K562 (cell line): ENCODE data around the gene ASS1. TPM values are rescaled to one million over a fixed set of nuclear protein-coding genes. Genes with fewer than 3 reads are reported as not detected.

ENCODE experiments used
- ATAC-seq: fragments of 200-7000 bp; cut with Tn5 transposase; 3 replicates; pipeline ENCODE4 v1.9.1; 2020; ENCODE audit warnings: moderate library complexity
- BruUV-seq: library from RNA; stranded (reverse); fragments of 400-500 nt; replicated peaks from 2 replicates; lab custom pipeline; 2021; lab: Mats Ljungman, UMichigan
- CTCF ChIA-PET: fragments of 300-600 bp; formaldehyde crosslinking; extraction: SDS; loops from one replicate; lab custom pipeline; 2021; ENCODE audit warnings: low intra/inter-chr PET ratio; lab: Yijun Ruan, JAX
- POLR2A ChIA-PET: fragments of 300-600, 350-650 bp; sonication (Branson Sonifier 250); formaldehyde crosslinking; extraction: SDS; loops from one replicate; lab custom pipeline; 2021; ENCODE audit warnings: antibody characterized with exemption, inconsistent platforms; lab: Yijun Ruan, JAX
- DNase-seq, 4 experiments: peaks; one replicate each; pipeline versions ENCODE4 v3.0.0 to v3.0.0-alpha.2; 2011 to 2018; ENCODE audit warnings: low spot score in 3 of 4, mixed read lengths in 3 of 4; ENCODE audit errors: extremely low read depth in 1 of 4
- FAIRE-seq: peaks from 2 replicates; lab custom pipeline; 2011; peaks lifted over from hg19 to GRCh38; lab: Jason Lieb, UNC
- H2AFZ ChIP-seq: 2 replicates; pipeline ENCODE4 v1.6.0; 2011; ENCODE audit warnings: low read depth, low read length, control low read depth, inconsistent platforms
- H3K27ac ChIP-seq: fragments of 200-600 bp; 3 replicates; pipeline ENCODE4 v1.8.0; 2011; ENCODE audit warnings: low read depth, mild to moderate bottlenecking, control low read depth, inconsistent platforms, low read length, moderate library complexity, mixed read lengths; ENCODE audit errors: extremely low read depth
- H3K27me3 ChIP-seq, 2 experiments: fragments of 300-600 bp in 1 of 2; 2 replicates in 1 of 2; 3 replicates in 1 of 2; pipeline versions ENCODE4 v1.6.0 to v1.8.0; 2011; ENCODE audit warnings: inconsistent platforms in 2 of 2, low read length in 2 of 2, mild to moderate bottlenecking in 1 of 2, mixed read lengths in 1 of 2, moderate library complexity in 1 of 2; ENCODE audit not compliant: control insufficient read depth in 2 of 2, insufficient read depth in 2 of 2
- H3K36me3 ChIP-seq: fragments of 300-600 bp; 3 replicates; pipeline ENCODE4 v1.8.0; 2011; ENCODE audit warnings: mild to moderate bottlenecking, low read length, inconsistent platforms; ENCODE audit not compliant: control insufficient read depth, insufficient read depth
- H3K4me1 ChIP-seq, 2 experiments: fragments of 200-600 bp in 1 of 2; replicated peaks in 1 of 2; 2 replicates in 1 of 2; 3 replicates in 1 of 2; pipeline versions ENCODE4 v1.5.1 to v1.8.0; 2011; ENCODE audit warnings: inconsistent platforms in 2 of 2, low read length in 2 of 2, mild to moderate bottlenecking in 1 of 2, mixed read lengths in 1 of 2, moderate library complexity in 1 of 2; ENCODE audit not compliant: control insufficient read depth in 2 of 2, insufficient read depth in 2 of 2
- H3K4me2 ChIP-seq: 2 replicates; pipeline ENCODE4 v1.6.1; 2011; ENCODE audit warnings: low read length, control low read depth, inconsistent platforms, mixed read lengths; ENCODE audit not compliant: insufficient read depth
- H3K4me3 ChIP-seq: fragments of 200-600 bp; sonication (generic), shearing (Covaris generic); 2 replicates; pipeline ENCODE4 v1.5.1; 2016; ENCODE audit warnings: control low read depth, inconsistent platforms
- H3K79me2 ChIP-seq: fragments of 200-600 bp; 3 replicates; pipeline ENCODE4 v1.8.0; 2011; ENCODE audit warnings: low read length, inconsistent platforms; ENCODE audit not compliant: control insufficient read depth, insufficient read depth
- H3K9ac ChIP-seq, 2 experiments: 2 replicates each; pipeline versions ENCODE4 v1.6.0 to v1.6.1; 2011; ENCODE audit warnings: low read depth in 2 of 2, low read length in 2 of 2, control low read depth in 1 of 2, inconsistent platforms in 1 of 2, mild to moderate bottlenecking in 1 of 2, mixed read lengths in 1 of 2; ENCODE audit not compliant: insufficient read depth in 1 of 2
- H3K9me1 ChIP-seq: one replicate; pipeline ENCODE4 v1.6.0; 2011; ENCODE audit warnings: inconsistent platforms, mild to moderate bottlenecking, low read length, moderate library complexity; ENCODE audit not compliant: control insufficient read depth, insufficient read depth
- H3K9me3 ChIP-seq: replicated peaks from 2 replicates; pipeline ENCODE4 v1.5.1; 2011; ENCODE audit warnings: low read depth, low read length, inconsistent platforms; ENCODE audit not compliant: control insufficient read depth, insufficient read depth
- H4K20me1 ChIP-seq: replicated peaks from 2 replicates; pipeline ENCODE4 v1.6.1; 2011; ENCODE audit warnings: low read length, inconsistent platforms, mixed read lengths; ENCODE audit not compliant: control insufficient read depth, insufficient read depth
- FOXM1 ChIP-seq, 2 experiments: fragments of 450-650 bp in 1 of 2; sonication (generic) in 1 of 2; formaldehyde crosslinking in 1 of 2; IDR thresholded peaks; 2 replicates each; pipeline versions ENCODE4 v1.6.1 to v1.9.0; 2017 to 2022; ENCODE audit warnings: low read depth in 2 of 2, mild to moderate bottlenecking in 2 of 2, missing genetic modification reagents in 1 of 2, moderate library complexity in 1 of 2
- NCOA1 ChIP-seq: fragments of 450-650 bp; IDR thresholded peaks from 2 replicates; pipeline ENCODE4 v1.6.1; 2016; ENCODE audit warnings: low read depth
- ZNF695 ChIP-seq: fragments of 450-650 bp; formaldehyde crosslinking; IDR thresholded peaks from 2 replicates; pipeline ENCODE4 v1.4.0; 2020; ENCODE audit warnings: mild to moderate bottlenecking, moderate library complexity
- WGBS: fragments of 100-300 bp; shearing (Covaris generic); methylation state at CpG from one replicate; pipeline ENCODE4 v1.1.6; 2016; ENCODE audit warnings: low coverage, mixed read lengths; ENCODE audit not compliant: insufficient coverage; ENCODE audit errors: missing lambda C conversion rate; 5-methylcytosine and 5-hydroxymethylcytosine counted together
- in situ Hi-C: fragments of 300-500 bp; cut with MboI; formaldehyde crosslinking; loops from 4 replicates; pipeline ENCODE4 v1.15.0; 2018; ENCODE audit warnings: inconsistent platforms, mixed read lengths
- intact Hi-C: fragments of 100-400 bp; cut with micrococcal nuclease; formaldehyde crosslinking; loops from 2 replicates; pipeline ENCODE4 v1.14.2; 2022
- polyA plus RNA-seq, 8 experiments: library from polyadenylated mRNA; depleted of rRNA in 4 of 8; stranded (reverse) in 5 of 8; unstranded in 3 of 8; fragments of >200 nt; fragmentation: Nextera tagmentation in 2 of 8; fragmentation: Illumina TruSeq in 1 of 8; extraction: Ambion mirVana in 2 of 8; extraction: Trizol in 1 of 8; gene quantifications; 2 replicates each; pipeline versions ENCODE4 v1.2.1 to v1.2.3, GENCODE V29; 2011 to 2014; ENCODE audit warnings: inconsistent platforms in 1 of 8, missing spikeins in 1 of 8
- total RNA-seq, 7 experiments: library from RNA; depleted of rRNA in 6 of 7; stranded (reverse); fragments of >200 nt in 6 of 7; fragmentation: Illumina TruSeq in 2 of 7; extraction: Trizol in 2 of 7; gene quantifications; 2 replicates each; pipeline versions ENCODE4 v1.2.1 to v1.2.3, GENCODE V29; 2011 to 2021; ENCODE audit warnings: low replicate concordance in 1 of 7
- TF ChIP-seq, protein P1 (sequence below), 2 experiments: fragments of 150-350 bp in 1 of 2; IDR thresholded peaks; 2 replicates each; pipeline ENCODE4 v1.6.1; 2012 to 2016; ENCODE audit warnings: low read depth in 2 of 2, low read length in 2 of 2, mild to moderate bottlenecking in 1 of 2, moderate library complexity in 1 of 2
- TF ChIP-seq, protein P2 (sequence below): fragments of 250-450 bp; sonication (Bioruptor Pico); IDR thresholded peaks from 2 replicates; pipeline ENCODE4 v1.8.0; 2021; ENCODE audit warnings: moderate library complexity, mild to moderate bottlenecking, inconsistent platforms
- TF ChIP-seq, protein P3 (sequence below): sonication (generic); formaldehyde crosslinking; IDR thresholded peaks from 2 replicates; pipeline ENCODE4 v1.8.0; 2022; ENCODE audit warnings: mild to moderate bottlenecking, missing genetic modification reagents

The ASS1 gene
- total and polyA plus RNA-seq, 9 of the 15 experiments (the other 6 are each of a cell fraction or from before 2014, with no cell fraction given), result 1.5 to 5.7 (median 3.7) TPM

DNA sequence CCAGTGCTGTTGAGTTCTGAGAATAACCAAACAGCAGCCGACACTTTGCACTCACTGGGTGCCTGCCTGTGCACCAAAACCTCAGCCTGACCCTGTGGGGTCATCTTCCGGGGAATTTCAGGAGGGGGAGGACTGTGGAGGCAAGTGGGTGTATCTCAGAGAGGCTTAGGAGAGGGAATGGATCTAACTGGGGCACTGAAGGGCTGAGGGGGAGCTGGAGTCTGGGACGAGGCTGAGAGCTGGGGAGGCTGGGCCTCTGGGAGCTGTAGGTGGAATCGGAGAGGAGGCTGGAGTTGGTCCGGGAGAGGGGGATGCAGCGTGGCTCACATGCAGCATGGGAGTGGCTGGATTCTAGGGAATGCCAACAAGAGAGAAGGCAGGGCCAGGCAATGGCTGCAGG is 14.9 kb upstream of the ASS1 start:
- BruUV-seq, result no TSS peak
- 7% methylated on average over 5 of the region's 6 CpGs for WGBS
- TF ChIP-seq NCOA1 (no peak), FOXM1 (IDR thresholded peaks at IDR 0.05; ENCODE audit: low read depth) (no peak), FOXM1 (CRISPR knock-in tag; IDR thresholded peaks at IDR 0.05; ENCODE audit: low read depth) (no peak), ZNF695 (no peak)
- TF ChIP-seq, protein P1, sequence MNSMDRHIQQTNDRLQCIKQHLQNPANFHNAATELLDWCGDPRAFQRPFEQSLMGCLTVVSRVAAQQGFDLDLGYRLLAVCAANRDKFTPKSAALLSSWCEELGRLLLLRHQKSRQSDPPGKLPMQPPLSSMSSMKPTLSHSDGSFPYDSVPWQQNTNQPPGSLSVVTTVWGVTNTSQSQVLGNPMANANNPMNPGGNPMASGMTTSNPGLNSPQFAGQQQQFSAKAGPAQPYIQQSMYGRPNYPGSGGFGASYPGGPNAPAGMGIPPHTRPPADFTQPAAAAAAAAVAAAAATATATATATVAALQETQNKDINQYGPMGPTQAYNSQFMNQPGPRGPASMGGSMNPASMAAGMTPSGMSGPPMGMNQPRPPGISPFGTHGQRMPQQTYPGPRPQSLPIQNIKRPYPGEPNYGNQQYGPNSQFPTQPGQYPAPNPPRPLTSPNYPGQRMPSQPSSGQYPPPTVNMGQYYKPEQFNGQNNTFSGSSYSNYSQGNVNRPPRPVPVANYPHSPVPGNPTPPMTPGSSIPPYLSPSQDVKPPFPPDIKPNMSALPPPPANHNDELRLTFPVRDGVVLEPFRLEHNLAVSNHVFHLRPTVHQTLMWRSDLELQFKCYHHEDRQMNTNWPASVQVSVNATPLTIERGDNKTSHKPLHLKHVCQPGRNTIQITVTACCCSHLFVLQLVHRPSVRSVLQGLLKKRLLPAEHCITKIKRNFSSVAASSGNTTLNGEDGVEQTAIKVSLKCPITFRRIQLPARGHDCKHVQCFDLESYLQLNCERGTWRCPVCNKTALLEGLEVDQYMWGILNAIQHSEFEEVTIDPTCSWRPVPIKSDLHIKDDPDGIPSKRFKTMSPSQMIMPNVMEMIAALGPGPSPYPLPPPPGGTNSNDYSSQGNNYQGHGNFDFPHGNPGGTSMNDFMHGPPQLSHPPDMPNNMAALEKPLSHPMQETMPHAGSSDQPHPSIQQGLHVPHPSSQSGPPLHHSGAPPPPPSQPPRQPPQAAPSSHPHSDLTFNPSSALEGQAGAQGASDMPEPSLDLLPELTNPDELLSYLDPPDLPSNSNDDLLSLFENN (IDR thresholded peaks at IDR 0.05; ENCODE audit: low read depth in 2 of 2, low read length in 2 of 2), result no peak
- TF ChIP-seq, protein P2, sequence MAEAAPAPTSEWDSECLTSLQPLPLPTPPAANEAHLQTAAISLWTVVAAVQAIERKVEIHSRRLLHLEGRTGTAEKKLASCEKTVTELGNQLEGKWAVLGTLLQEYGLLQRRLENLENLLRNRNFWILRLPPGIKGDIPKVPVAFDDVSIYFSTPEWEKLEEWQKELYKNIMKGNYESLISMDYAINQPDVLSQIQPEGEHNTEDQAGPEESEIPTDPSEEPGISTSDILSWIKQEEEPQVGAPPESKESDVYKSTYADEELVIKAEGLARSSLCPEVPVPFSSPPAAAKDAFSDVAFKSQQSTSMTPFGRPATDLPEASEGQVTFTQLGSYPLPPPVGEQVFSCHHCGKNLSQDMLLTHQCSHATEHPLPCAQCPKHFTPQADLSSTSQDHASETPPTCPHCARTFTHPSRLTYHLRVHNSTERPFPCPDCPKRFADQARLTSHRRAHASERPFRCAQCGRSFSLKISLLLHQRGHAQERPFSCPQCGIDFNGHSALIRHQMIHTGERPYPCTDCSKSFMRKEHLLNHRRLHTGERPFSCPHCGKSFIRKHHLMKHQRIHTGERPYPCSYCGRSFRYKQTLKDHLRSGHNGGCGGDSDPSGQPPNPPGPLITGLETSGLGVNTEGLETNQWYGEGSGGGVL (CRISPR knock-in tag), result no peak
- TF ChIP-seq, protein P3, sequence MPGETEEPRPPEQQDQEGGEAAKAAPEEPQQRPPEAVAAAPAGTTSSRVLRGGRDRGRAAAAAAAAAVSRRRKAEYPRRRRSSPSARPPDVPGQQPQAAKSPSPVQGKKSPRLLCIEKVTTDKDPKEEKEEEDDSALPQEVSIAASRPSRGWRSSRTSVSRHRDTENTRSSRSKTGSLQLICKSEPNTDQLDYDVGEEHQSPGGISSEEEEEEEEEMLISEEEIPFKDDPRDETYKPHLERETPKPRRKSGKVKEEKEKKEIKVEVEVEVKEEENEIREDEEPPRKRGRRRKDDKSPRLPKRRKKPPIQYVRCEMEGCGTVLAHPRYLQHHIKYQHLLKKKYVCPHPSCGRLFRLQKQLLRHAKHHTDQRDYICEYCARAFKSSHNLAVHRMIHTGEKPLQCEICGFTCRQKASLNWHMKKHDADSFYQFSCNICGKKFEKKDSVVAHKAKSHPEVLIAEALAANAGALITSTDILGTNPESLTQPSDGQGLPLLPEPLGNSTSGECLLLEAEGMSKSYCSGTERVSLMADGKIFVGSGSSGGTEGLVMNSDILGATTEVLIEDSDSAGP (CRISPR knock-in tag), result no peak
- in situ Hi-C loops (loop anchor here (10.0 kb wide), 1 partner anchor 765 kb away; the partner anchor contains the start of gene PRRX2), intact Hi-C loops (no loop called here)
- H3K9me1 ChIP-seq, result no peaks in the 10 kb centered on the region
- ATAC-seq (no peak), DNase-seq (no peak), FAIRE-seq (no peak)
- H3K36me3 ChIP-seq, result no peaks in the 10 kb centered on the region
- no peak overlapping the region for H3K4me2 ChIP-seq
- peaks cover 3% of the 10 kb centered on the region; the same call in 1 of the 2 replicates for H3K9me3 ChIP-seq
- H3K4me3 ChIP-seq, result no peak overlapping the region
- peaks cover 0 to 47% of the 10 kb centered on the region in 2 experiments; a peak in 2 of 5 replicates for H3K4me1 ChIP-seq
- no peaks in the 10 kb centered on the region; the same call in 1 of the 2 replicates for H4K20me1 ChIP-seq
- peaks cover 25 to 89% of the 10 kb centered on the region in 2 experiments; a peak in 4 of 5 replicates for H3K27me3 ChIP-seq
- ChIA-PET CTCF (no interaction called here), POLR2A (no interaction called here)
- no peak overlapping the region for H3K9ac ChIP-seq
- no peak overlapping the region for H2AFZ ChIP-seq
- H3K79me2 ChIP-seq, result no peaks in the 10 kb centered on the region
- H3K27ac ChIP-seq, result no peak overlapping the region
